Omental fat pad (tissue), 4 donors: Measurements from ENCODE around the gene IGSF9. TPM values are rescaled to one million over a fixed set of nuclear protein-coding genes. Genes with fewer than 3 reads are reported as not detected.

Source experiments
- ATAC-seq: fragments of 150-250 bp; one replicate; pipeline ENCODE4 v1.9.1; 2016; ENCODE audit warnings: mild to moderate bottlenecking, moderate library complexity; ENCODE audit not compliant: low FRiP score
- DNase-seq: peaks from one replicate; pipeline ENCODE4 v3.0.0-alpha.2; 2019; ENCODE audit warnings: low spot score
- total RNA-seq, 4 donors: library from RNA; depleted of rRNA; stranded (reverse); fragments of >200 nt; gene quantifications; one replicate each; pipeline ENCODE4 v1.1.0, GENCODE V29; 2016
- TF ChIP-seq, protein P1 (sequence below), 3 donors: fragments of 450-650 bp; IDR thresholded peaks; one replicate each; pipeline ENCODE4 v1.5.1; 2016 to 2017; ENCODE audit warnings: antibody characterized with exemption in 3 of 3, mild to moderate bottlenecking in 3 of 3, moderate library complexity in 2 of 3

IGSF9 gene
- total RNA-seq, 4 donors from 2014 or later: 4.3 to 11.0 (median 9.4) TPM; not detected in 1

DNA sequence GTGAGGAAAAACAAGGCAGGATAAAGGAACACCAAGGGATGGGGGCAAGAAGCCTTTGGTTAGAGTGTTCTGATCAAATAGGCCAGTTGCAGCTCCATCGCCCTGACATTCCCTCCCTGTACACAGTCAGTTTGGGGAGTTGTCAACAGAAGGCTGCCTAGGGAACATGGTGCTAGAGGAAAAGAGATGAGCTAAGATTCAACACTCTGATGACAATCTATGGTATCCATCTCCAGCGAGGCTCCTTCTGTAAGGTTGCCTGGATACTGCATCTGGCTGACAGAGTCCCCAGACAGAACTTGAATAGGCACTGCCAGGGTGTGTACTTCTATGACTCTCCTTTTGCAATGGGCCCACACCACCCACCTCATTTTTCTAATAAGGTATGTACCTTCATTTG is 19.9 kb upstream of the IGSF9 start:
- ATAC-seq: no peak
- no peak for DNase-seq

DNA sequence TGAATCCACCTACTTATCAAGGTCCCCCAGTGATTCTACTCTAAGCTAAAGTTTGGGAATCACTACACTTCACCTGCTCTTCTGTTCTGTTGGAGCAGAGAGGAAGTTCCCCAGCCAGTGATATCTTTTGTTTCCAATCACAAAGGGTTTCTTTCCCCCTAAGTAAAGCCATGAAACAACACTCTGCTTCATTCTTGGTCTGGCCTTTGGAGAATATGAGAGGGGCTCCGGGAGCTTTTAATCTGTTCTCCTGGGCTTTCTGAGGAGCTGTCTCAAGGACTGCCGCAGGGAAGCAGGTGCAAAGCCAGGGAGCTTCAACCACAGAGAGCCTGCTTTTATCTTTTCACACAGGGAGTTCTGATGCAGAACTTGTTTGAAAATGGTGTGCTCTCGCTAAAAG is 18.7 kb upstream of the IGSF9 start:
- ATAC-seq (no peak), DNase-seq (no peak)
- TF ChIP-seq, protein P1, sequence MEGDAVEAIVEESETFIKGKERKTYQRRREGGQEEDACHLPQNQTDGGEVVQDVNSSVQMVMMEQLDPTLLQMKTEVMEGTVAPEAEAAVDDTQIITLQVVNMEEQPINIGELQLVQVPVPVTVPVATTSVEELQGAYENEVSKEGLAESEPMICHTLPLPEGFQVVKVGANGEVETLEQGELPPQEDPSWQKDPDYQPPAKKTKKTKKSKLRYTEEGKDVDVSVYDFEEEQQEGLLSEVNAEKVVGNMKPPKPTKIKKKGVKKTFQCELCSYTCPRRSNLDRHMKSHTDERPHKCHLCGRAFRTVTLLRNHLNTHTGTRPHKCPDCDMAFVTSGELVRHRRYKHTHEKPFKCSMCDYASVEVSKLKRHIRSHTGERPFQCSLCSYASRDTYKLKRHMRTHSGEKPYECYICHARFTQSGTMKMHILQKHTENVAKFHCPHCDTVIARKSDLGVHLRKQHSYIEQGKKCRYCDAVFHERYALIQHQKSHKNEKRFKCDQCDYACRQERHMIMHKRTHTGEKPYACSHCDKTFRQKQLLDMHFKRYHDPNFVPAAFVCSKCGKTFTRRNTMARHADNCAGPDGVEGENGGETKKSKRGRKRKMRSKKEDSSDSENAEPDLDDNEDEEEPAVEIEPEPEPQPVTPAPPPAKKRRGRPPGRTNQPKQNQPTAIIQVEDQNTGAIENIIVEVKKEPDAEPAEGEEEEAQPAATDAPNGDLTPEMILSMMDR (IDR thresholded peaks at IDR 0.05): no peak

More for the DNA sequence above, 19.9 kb upstream of the IGSF9 start:
- TF ChIP-seq, protein P1 (IDR thresholded peaks at IDR 0.05): no peak

- ATAC-seq (no peak), DNase-seq (no peak)
- TF ChIP-seq, protein P1 (IDR thresholded peaks at IDR 0.05): no peak
Observed at GRCh38 chr1:159962176-159962575, 16.8 kb upstream of the IGSF9 start.

GRCh38 chr1:159961636-159962035 is 16.2 kb upstream of the IGSF9 start:
- DNase-seq (no peak), ATAC-seq (no peak)
- TF ChIP-seq, protein P1 (IDR thresholded peaks at IDR 0.05): no peak

DNA sequence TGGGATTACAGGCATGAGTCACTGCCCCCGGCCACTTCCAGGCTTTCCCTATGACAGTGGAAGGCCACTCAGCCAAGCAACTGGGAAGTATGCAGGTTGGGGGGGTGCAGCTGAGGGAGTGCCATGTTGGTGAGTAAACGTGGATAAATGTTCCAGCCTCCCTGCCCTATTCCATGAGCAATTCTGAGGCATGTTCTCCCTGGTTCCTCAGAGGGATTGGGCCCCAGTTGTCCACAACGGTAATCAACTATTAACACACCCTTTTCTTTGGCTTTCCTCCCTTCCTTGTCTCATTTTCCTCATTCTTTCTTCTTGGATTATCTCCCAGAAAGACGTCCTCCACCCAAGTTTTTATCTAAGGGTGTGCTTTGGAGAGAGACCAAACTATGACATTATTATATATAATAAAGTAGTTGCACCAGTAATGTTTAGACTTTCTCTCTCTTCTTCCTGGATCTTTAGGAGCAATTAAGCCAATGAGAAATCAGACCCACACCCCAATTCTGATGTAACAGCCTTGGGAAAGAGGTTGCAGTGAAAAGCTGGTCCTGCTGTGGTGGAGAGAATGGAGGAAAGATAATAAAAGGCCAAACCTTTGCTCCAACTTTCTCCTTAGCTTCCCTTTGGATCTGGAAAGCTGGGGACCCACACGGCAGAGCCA is 15.4 kb upstream of the IGSF9 start:
- DNase-seq: no peak
- TF ChIP-seq, protein P1 (IDR thresholded peaks at IDR 0.05): no peak

GRCh38 chr1:159959451-159959850 is 14.0 kb upstream of the IGSF9 start:
- DNase-seq (no peak), ATAC-seq (no peak)
- TF ChIP-seq, protein P1 (IDR thresholded peaks at IDR 0.05): no peak

More for the DNA sequence above, 15.4 kb upstream of the IGSF9 start:
- ATAC-seq: peak; percentile 94

- DNase-seq: no peak
- no peak for ATAC-seq
- TF ChIP-seq, protein P1 (IDR thresholded peaks at IDR 0.05): no peak
Observed at GRCh38 chr1:159958719-159959380, 13.4 kb upstream of the IGSF9 start.
